H1 (cell line): ENCODE results near the gene CAPS2. TPM values are rescaled to one million over a fixed set of nuclear protein-coding genes. Genes with fewer than 3 reads are reported as not detected.

Experiments used
- NRF1 ChIP-seq: IDR thresholded peaks from 2 replicates; pipeline ENCODE4 v1.6.1; 2011; ENCODE audit warnings: mild to moderate bottlenecking, low read depth, low read length, improper control_type of control experiment
- POLR2A ChIP-seq, 2 experiments: IDR thresholded peaks; 1 replicate in 1 of 2; 2 replicates in 1 of 2; pipeline ENCODE4 v1.6.1; 2011; ENCODE audit warnings: low read depth in 2 of 2, low read length in 2 of 2, mild to moderate bottlenecking in 2 of 2; ENCODE audit errors: control extremely low read depth in 1 of 2
- RAD21 ChIP-seq, 2 experiments: IDR thresholded peaks in 1 of 2; conservative IDR thresholded peaks in 1 of 2; 2 replicates each; pipeline ENCODE4 v1.6.1; 2011; ENCODE audit warnings: low read depth in 2 of 2, low read length in 2 of 2, improper control_type of control experiment in 1 of 2, inconsistent platforms in 1 of 2, mild to moderate bottlenecking in 1 of 2, moderate library complexity in 1 of 2
- SAP30 ChIP-seq: fragments of 300-600 bp; sonication (generic); IDR thresholded peaks from 2 replicates; pipeline ENCODE4 v1.7.1; 2012; ENCODE audit warnings: low read length, moderate library complexity, mild to moderate bottlenecking, inconsistent platforms; ENCODE audit not compliant: insufficient read depth, insufficient replicate concordance
- SIX5 ChIP-seq: IDR thresholded peaks from 2 replicates; pipeline ENCODE4 v1.6.1; 2011; ENCODE audit warnings: mild to moderate bottlenecking, low read depth, low read length
- TAF1 ChIP-seq: IDR thresholded peaks from 2 replicates; pipeline ENCODE4 v1.6.1; 2011; ENCODE audit warnings: mild to moderate bottlenecking, low read depth, low read length
- TCF12 ChIP-seq: IDR thresholded peaks from 2 replicates; pipeline ENCODE4 v1.6.1; 2011; ENCODE audit warnings: low read depth, mild to moderate bottlenecking, low read length
- polyA plus RNA-seq, 7 experiments: library from polyadenylated mRNA; depleted of rRNA in 3 of 7; stranded (reverse) in 5 of 7; unstranded in 2 of 7; fragments of >200 nt in 5 of 7; fragments of 200-250 nt in 2 of 7; gene quantifications; 1 replicate in 5 of 7; 2 replicates in 1 of 7; 4 replicates in 1 of 7; pipeline versions ENCODE4 v1.2.1 to v1.2.3, GENCODE V29; 2011 to 2013; ENCODE audit warnings: missing spikeins in 2 of 7, mixed read lengths in 2 of 7
- total RNA-seq: library from RNA; stranded (reverse); fragmentation: NEBNext Ultra II Directional; extraction: Animal tissue kit (Norgen Biotek cat#: 25700); gene quantifications from 2 replicates; pipeline ENCODE4 v1.2.1, GENCODE V29; 2021
- TF ChIP-seq, protein P1 (sequence below): fragments of 300-600 bp; sonication (generic); IDR thresholded peaks from 2 replicates; pipeline ENCODE4 v1.7.1; 2012; ENCODE audit warnings: low read length, moderate library complexity, mild to moderate bottlenecking, inconsistent platforms; ENCODE audit not compliant: insufficient replicate concordance
- TF ChIP-seq, protein P2 (sequence below): IDR thresholded peaks from 2 replicates; pipeline ENCODE4 v1.6.1; 2011; ENCODE audit warnings: low read depth, mild to moderate bottlenecking, low read length; ENCODE audit not compliant: insufficient read depth

The CAPS2 gene
- total and polyA plus RNA-seq, 2 of the 8 experiments (the other 6 are each of a cell fraction or from before 2014, with no cell fraction given): 2.3 to 3.8 TPM

DNA sequence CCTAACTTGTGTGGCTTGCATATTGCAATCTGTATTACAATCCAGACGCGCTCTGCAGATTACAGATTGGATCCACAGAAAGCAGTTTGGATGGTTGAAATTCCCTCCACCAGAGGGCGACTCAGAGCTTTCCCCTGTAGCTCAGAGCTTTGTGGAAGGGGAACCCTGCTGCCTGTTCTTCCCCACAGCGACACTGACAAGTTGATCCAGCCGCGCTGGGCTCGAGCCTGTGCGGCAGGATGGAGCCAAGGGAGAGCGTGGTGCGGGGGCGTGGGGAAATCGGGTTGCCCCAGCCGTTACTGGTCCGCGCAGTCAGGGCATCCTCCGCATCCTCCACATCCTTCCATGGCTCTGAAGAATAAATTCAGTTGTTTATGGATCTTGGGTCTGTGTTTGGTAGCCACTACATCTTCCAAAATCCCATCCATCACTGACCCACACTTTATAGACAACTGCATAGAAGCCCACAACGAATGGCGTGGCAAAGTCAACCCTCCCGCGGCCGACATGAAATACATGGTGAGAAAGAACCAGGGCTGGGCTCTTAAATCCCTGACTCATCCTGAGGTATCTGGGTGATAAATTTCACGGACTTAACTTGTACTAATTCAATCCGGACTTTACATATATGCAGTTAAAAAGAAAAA is 4.4 kb upstream of the CAPS2 start, which contains the start of gene GLIPR1L1 (continued):
- TF ChIP-seq, protein P1, sequence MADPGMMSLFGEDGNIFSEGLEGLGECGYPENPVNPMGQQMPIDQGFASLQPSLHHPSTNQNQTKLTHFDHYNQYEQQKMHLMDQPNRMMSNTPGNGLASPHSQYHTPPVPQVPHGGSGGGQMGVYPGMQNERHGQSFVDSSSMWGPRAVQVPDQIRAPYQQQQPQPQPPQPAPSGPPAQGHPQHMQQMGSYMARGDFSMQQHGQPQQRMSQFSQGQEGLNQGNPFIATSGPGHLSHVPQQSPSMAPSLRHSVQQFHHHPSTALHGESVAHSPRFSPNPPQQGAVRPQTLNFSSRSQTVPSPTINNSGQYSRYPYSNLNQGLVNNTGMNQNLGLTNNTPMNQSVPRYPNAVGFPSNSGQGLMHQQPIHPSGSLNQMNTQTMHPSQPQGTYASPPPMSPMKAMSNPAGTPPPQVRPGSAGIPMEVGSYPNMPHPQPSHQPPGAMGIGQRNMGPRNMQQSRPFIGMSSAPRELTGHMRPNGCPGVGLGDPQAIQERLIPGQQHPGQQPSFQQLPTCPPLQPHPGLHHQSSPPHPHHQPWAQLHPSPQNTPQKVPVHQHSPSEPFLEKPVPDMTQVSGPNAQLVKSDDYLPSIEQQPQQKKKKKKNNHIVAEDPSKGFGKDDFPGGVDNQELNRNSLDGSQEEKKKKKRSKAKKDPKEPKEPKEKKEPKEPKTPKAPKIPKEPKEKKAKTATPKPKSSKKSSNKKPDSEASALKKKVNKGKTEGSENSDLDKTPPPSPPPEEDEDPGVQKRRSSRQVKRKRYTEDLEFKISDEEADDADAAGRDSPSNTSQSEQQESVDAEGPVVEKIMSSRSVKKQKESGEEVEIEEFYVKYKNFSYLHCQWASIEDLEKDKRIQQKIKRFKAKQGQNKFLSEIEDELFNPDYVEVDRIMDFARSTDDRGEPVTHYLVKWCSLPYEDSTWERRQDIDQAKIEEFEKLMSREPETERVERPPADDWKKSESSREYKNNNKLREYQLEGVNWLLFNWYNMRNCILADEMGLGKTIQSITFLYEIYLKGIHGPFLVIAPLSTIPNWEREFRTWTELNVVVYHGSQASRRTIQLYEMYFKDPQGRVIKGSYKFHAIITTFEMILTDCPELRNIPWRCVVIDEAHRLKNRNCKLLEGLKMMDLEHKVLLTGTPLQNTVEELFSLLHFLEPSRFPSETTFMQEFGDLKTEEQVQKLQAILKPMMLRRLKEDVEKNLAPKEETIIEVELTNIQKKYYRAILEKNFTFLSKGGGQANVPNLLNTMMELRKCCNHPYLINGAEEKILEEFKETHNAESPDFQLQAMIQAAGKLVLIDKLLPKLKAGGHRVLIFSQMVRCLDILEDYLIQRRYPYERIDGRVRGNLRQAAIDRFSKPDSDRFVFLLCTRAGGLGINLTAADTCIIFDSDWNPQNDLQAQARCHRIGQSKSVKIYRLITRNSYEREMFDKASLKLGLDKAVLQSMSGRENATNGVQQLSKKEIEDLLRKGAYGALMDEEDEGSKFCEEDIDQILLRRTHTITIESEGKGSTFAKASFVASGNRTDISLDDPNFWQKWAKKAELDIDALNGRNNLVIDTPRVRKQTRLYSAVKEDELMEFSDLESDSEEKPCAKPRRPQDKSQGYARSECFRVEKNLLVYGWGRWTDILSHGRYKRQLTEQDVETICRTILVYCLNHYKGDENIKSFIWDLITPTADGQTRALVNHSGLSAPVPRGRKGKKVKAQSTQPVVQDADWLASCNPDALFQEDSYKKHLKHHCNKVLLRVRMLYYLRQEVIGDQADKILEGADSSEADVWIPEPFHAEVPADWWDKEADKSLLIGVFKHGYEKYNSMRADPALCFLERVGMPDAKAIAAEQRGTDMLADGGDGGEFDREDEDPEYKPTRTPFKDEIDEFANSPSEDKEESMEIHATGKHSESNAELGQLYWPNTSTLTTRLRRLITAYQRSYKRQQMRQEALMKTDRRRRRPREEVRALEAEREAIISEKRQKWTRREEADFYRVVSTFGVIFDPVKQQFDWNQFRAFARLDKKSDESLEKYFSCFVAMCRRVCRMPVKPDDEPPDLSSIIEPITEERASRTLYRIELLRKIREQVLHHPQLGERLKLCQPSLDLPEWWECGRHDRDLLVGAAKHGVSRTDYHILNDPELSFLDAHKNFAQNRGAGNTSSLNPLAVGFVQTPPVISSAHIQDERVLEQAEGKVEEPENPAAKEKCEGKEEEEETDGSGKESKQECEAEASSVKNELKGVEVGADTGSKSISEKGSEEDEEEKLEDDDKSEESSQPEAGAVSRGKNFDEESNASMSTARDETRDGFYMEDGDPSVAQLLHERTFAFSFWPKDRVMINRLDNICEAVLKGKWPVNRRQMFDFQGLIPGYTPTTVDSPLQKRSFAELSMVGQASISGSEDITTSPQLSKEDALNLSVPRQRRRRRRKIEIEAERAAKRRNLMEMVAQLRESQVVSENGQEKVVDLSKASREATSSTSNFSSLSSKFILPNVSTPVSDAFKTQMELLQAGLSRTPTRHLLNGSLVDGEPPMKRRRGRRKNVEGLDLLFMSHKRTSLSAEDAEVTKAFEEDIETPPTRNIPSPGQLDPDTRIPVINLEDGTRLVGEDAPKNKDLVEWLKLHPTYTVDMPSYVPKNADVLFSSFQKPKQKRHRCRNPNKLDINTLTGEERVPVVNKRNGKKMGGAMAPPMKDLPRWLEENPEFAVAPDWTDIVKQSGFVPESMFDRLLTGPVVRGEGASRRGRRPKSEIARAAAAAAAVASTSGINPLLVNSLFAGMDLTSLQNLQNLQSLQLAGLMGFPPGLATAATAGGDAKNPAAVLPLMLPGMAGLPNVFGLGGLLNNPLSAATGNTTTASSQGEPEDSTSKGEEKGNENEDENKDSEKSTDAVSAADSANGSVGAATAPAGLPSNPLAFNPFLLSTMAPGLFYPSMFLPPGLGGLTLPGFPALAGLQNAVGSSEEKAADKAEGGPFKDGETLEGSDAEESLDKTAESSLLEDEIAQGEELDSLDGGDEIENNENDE: peak; percentile 78
- TF ChIP-seq, protein P2, sequence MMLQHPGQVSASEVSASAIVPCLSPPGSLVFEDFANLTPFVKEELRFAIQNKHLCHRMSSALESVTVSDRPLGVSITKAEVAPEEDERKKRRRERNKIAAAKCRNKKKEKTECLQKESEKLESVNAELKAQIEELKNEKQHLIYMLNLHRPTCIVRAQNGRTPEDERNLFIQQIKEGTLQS: no peak
- TF ChIP-seq NRF1: no peak
- TF ChIP-seq RAD21 (IDR thresholded peaks at IDR 0.05 in 1 of 2, conservative IDR thresholded peaks at IDR 0.05 in 1 of 2; ENCODE audit: low read depth in 2 of 2, low read length in 2 of 2): peak; percentile 81 to 82
- TF ChIP-seq SIX5: no peak
- TF ChIP-seq POLR2A (IDR thresholded peaks at IDR 0.05; ENCODE audit: control extremely low read depth in 1 of 2, low read depth in 2 of 2, low read length in 2 of 2): peak in 1 of 2 experiments; percentile 47; a peak in 1 of 3 replicates
- peak; percentile 77; the same call in 1 of the 2 replicates for TF ChIP-seq TCF12
- peak; percentile 40; the same call in 1 of the 2 replicates for TF ChIP-seq TAF1
- TF ChIP-seq SAP30: no peak
